Right ventricle myocardium inferior (tissue), 1 donor: ENCODE results near the gene ULK2. TPM values are rescaled to one million over a fixed set of nuclear protein-coding genes. Genes with fewer than 3 reads are reported as not detected.
"Not testable (repeated sequence)": the region's sequence is repeated elsewhere in the genome, so short reads cannot be mapped to it uniquely, and the experiment has no call there.

Experiments
- ATAC-seq: fragments of 200-7000 bp; cut with Tn5 transposase; one replicate; pipeline ENCODE4 v1.9.1; 2020; ENCODE audit warnings: mild to moderate bottlenecking, moderate library complexity
- DNase-seq: peaks from one replicate; pipeline ENCODE4 v3.0.0; 2021; ENCODE audit errors: missing footprints
- intact Hi-C: fragments of 100-400 bp; cut with DNase I; formaldehyde crosslinking; loops from one replicate; pipeline ENCODE4 v1.11.0; 2022
- total RNA-seq: library from RNA; stranded (reverse); fragmentation: NEBNext Ultra II Directional; extraction: Animal tissue kit (Norgen Biotek cat#: 25700); gene quantifications from one replicate; pipeline ENCODE4 v1.2.1, GENCODE V29; 2021
- donor health status: DM: no; HTN: yes; CAD: no; lungs with severe emphysema.

ULK2 gene
- total RNA-seq, 1 donor from 2014 or later: 14.7 TPM

GRCh38 chr17:19771971-19772630, 95.6 kb downstream of the ULK2 start:
- no peak for ATAC-seq
- intact Hi-C loops: no loop called here

GRCh38 chr17:19770985-19771735, 96.6 kb downstream of the ULK2 start:
- DNase-seq (no peak), ATAC-seq (no peak)
- intact Hi-C loops: no loop called here

More at GRCh38 chr17:19771971-19772630, 95.6 kb downstream of the ULK2 start:
- no peak for DNase-seq

GRCh38 chr17:19769946-19770652, 97.6 kb downstream of the ULK2 start:
- intact Hi-C loops: loop anchor here (5.0 kb wide), 1 partner anchor 408 kb away; the partner anchor contains the start of gene B9D1
- DNase-seq (no peak), ATAC-seq (no peak)

GRCh38 chr17:19768046-19768782, 99.5 kb downstream of the ULK2 start:
- DNase-seq (no peak), ATAC-seq (no peak)
- intact Hi-C loops: loop anchor here (5.0 kb wide), 1 partner anchor 406 kb away; the partner anchor contains the start of gene B9D1

GRCh38 chr17:19766421-19767270, 101.1 kb downstream of the ULK2 start:
- ATAC-seq (peak; percentile 88), DNase-seq (peak; percentile 85)

GRCh38 chr17:19766016-19766415, 101.7 kb downstream of the ULK2 start:
- DNase-seq (no peak), ATAC-seq (no peak)
- intact Hi-C loops: loop anchor here (1.0 to 5.0 kb wide), 2 partner anchors 252 to 404 kb away; partner anchors contain the start of gene B9D1

More at GRCh38 chr17:19766421-19767270, 101.1 kb downstream of the ULK2 start:
- intact Hi-C loops: loop anchor here (1.0 to 5.0 kb wide), 2 partner anchors 252 to 404 kb away; partner anchors contain the start of gene B9D1

GRCh38 chr17:19763991-19764390, 103.7 kb downstream of the ULK2 start:
- intact Hi-C loops, ATAC-seq, DNase-seq: not testable (repeated sequence)

GRCh38 chr17:19763416-19763815, 104.3 kb downstream of the ULK2 start:
- DNase-seq (no peak), ATAC-seq (no peak)
- intact Hi-C loops: no loop called here

GRCh38 chr17:19762515-19762961, 105.2 kb downstream of the ULK2 start:
- ATAC-seq (peak; percentile 54), DNase-seq (peak; percentile 84)
- intact Hi-C loops: no loop called here

- intact Hi-C loops: no loop called here
- no peak for ATAC-seq
- DNase-seq: no peak
Observed at GRCh38 chr17:19760746-19761145, 107.0 kb downstream of the ULK2 start.

- intact Hi-C loops: loop anchor here (10.0 kb wide), 1 partner anchor 55 kb away; no protein-coding TSS in a partner anchor
- no peak for ATAC-seq
- DNase-seq: no peak
Observed at GRCh38 chr17:19759568-19760549, 107.9 kb downstream of the ULK2 start.

GRCh38 chr17:19757536-19758180, 110.1 kb downstream of the ULK2 start:
- DNase-seq (no peak), ATAC-seq (no peak)
- intact Hi-C loops: loop anchor here (10.0 kb wide), 1 partner anchor 53 kb away; no protein-coding TSS in a partner anchor

GRCh38 chr17:19756546-19756945, 111.2 kb downstream of the ULK2 start:
- ATAC-seq: no peak
- intact Hi-C loops: loop anchor here (10.0 kb wide), 1 partner anchor 52 kb away; no protein-coding TSS in a partner anchor
- DNase-seq: no peak

GRCh38 chr17:19755821-19756510, 111.8 kb downstream of the ULK2 start:
- DNase-seq (no peak), ATAC-seq (no peak)
- intact Hi-C loops: loop anchor here (10.0 kb wide), 1 partner anchor 51 kb away; no protein-coding TSS in a partner anchor

- intact Hi-C loops: loop anchor here (10.0 kb wide), 1 partner anchor 51 kb away; no protein-coding TSS in a partner anchor
- ATAC-seq (no peak), DNase-seq (no peak)
Observed at GRCh38 chr17:19755392-19755791, 112.3 kb downstream of the ULK2 start.
